Fibroblast of mammary gland (primary cell): Measurements from ENCODE around the gene SLC25A36.
"Not testable (repeated sequence)": the region's sequence is repeated elsewhere in the genome, so short reads cannot be mapped to it uniquely, and the experiment has no call there.

Experiments
- DNase-seq: peaks from one replicate; pipeline ENCODE4 v3.0.0-alpha.2; 2010; ENCODE audit warnings: low read depth
- H3K4me3 ChIP-seq: 2 replicates; pipeline ENCODE4 v1.5.1; 2011; ENCODE audit warnings: low read depth, mild to moderate bottlenecking, low read length, moderate library complexity; ENCODE audit not compliant: control insufficient read depth
- TF ChIP-seq, protein P1 (sequence below): conservative IDR thresholded peaks from 2 replicates; pipeline ENCODE4 v1.5.1; 2011; ENCODE audit warnings: low read depth, low read length, inconsistent platforms; ENCODE audit not compliant: control insufficient read depth, insufficient read depth

The SLC25A36 gene

DNA sequence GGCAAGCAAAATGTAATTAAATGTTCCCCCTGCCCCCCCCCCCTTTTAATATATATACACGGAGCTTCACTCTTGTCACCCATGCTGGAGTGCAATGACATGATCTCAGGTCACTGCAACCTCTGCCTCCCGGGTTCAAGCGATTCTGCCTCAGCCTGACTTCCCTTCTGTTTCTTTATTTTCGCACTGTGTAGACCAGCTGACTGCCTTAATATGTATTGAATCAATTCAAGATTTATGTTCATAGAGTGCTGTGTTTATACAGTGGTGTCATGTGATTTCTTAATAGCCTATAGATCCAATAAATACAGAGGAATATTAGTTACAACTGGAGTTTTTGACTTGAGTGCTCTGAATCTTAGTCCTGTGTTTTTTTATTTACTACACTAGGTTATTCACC, 39.0 kb downstream of the SLC25A36 start:
- TF ChIP-seq, protein P1, sequence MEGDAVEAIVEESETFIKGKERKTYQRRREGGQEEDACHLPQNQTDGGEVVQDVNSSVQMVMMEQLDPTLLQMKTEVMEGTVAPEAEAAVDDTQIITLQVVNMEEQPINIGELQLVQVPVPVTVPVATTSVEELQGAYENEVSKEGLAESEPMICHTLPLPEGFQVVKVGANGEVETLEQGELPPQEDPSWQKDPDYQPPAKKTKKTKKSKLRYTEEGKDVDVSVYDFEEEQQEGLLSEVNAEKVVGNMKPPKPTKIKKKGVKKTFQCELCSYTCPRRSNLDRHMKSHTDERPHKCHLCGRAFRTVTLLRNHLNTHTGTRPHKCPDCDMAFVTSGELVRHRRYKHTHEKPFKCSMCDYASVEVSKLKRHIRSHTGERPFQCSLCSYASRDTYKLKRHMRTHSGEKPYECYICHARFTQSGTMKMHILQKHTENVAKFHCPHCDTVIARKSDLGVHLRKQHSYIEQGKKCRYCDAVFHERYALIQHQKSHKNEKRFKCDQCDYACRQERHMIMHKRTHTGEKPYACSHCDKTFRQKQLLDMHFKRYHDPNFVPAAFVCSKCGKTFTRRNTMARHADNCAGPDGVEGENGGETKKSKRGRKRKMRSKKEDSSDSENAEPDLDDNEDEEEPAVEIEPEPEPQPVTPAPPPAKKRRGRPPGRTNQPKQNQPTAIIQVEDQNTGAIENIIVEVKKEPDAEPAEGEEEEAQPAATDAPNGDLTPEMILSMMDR = no peak
- no peak for DNase-seq
- no peak overlapping the region for H3K4me3 ChIP-seq

DNA sequence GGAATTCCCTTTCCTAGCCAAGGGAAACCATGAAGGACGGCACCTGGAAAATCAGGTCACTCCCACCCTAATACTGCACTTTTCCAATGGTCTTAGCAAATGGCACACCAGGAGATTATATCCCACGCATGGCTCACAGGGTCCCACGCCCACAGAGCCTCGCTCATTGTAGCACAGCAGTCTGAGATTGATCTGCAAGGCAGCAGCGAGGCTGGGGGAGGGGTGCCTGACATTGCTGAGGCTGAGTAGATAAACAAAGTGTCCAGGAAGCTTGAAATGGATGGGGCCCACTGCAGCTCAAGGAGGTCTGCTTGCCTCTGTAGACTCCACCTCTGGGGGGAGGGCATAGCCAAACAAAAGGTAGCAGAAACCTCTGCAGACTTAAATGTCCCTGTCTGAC, 46.2 kb downstream of the SLC25A36 start:
- not testable (repeated sequence) for DNase-seq, H3K4me3 ChIP-seq

DNA sequence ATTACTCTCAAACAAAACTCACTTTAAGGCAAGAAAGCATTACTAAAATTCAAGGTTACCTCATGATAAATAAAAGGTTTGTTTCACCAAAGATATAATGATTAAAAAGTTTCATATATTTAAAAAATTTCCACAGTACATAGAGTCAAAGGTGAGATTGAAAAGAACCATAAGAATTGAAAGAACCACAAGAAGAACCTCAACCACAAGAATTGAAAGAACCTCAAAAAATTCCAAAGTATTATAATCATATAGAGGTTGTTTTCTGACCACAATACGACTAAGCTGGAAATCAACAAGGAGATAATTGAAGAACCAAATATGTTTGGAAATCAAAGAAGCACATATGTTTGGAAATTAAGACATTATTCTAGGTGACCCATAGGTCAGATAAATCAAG, 52.7 kb downstream of the SLC25A36 start:
- DNase-seq = peak; percentile 25
- TF ChIP-seq, protein P1 = no peak
- H3K4me3 ChIP-seq = no peak overlapping the region

DNA sequence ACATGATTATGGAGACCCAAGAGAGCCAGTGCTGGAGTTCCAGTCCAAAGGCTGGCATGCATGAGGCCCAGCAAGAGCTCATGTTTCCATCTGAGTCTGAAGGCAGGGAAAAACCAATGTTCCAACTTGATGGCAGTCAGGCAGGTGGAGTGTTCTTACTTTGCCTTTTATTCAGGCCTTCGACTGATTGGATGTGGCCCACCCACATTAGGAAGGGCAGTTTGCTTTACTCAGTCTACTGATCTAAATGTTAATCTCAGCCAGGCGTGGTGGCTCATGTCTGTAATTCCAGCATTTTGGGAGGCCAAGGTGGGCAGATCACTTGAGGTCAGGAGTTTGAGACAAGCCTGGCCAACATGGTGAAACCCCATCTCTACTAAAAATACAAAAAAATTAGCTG, 53.2 kb downstream of the SLC25A36 start:
- not testable (repeated sequence) for H3K4me3 ChIP-seq, DNase-seq

DNA sequence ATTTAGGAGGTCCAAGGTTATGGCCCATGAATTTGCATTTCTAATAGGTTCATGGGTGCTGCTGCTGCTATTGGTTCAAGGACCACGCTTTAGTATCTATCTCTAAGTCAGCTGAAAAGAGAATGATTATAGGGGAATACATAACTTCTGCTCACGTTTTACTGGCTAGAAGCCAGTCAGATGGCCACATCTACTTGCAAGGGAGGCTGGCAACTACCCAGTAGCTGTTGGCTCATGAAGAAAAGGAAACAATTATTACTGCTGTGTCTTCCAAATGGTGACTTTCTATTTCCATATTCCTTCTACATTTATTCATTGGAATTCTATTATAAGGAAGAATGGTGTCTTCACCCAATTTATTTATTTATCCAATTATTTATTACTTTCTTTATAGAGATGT, 54.2 kb downstream of the SLC25A36 start:
- DNase-seq = peak; percentile 24
- H3K4me3 ChIP-seq = no peak overlapping the region
- TF ChIP-seq, protein P1 = no peak

DNA sequence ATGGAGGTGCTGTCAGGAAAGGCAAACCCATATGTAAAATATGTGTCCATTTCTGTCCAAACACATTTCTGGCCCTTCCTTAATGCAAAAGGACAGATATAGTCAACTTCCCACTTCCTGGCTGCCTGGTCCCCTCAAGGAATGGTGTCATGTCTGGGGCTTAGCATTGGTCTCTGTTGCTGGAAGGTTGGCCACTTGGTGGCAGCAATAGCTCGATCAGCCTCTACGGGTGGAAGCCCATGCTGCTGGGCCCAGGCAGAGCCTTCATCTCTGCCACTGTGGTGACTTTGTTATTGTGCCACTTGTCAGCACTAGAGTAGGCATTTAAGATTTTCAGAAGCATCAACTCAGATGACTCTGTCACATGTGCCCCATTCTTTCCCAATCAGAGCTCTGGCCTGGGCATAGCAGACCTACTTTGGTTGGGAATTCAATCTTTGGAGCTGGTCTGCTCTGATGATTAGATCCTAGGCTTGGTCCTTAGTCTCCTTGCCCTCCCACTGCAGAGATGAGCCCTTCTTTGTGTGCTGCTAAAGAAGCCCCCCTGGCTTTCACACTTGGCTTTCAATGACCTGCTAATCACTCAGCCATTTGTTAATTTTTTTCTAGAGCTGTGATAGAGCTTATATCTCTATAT, 58.5 kb downstream of the SLC25A36 start:
- H3K4me3 ChIP-seq = no peak overlapping the region
- TF ChIP-seq, protein P1 = peak; percentile 74
- DNase-seq = peak; percentile 56

DNA sequence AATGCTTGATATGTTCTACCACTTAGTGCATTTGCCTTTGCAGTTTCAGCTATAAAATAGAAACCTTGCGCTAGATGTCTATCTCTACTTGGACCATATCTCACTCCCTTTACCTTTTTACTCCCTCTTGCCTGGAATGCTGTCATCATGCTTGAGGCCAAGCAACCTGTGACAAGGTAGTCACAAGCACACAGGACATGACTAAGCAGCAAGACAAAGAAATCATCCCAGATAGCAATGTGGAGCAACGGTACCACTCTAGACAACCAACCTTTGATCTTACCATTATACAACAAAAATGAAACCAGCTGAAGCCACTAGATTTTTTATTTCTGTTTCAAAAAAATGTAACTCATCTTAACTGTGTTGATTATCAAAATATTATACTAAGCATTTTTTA, 59.0 kb downstream of the SLC25A36 start:
- H3K4me3 ChIP-seq = no peak overlapping the region
- TF ChIP-seq, protein P1 = no peak
- DNase-seq = no peak

DNA sequence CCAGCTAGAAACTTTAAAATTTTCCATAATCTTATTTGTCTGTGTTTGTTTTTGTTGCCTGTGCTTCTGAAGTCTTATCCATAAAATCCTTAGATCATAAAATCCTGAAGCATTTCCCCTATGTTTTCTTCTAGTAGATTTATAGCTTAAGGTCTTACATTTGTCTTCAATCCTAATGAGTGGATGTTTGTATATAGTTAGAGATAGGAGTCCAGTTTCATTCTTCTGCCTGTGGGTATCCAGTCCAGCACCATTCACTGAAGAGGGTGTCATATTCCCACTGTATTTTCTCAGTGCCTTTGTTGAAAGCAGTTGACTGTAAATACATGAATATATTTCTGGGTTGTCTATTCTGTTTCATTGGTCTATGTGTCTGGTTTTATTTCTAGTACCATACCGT, 64.7 kb downstream of the SLC25A36 start:
- no peak overlapping the region for H3K4me3 ChIP-seq
- TF ChIP-seq, protein P1 = no peak
- no peak for DNase-seq
